ENCODE results near the gene BUD31.
A peak's percentile ranks its signal among the peaks of the same experiment; 100 is the strongest.
"Not testable (repeated sequence)": the region's sequence is repeated elsewhere in the genome, so short reads cannot be mapped to it uniquely, and the experiment has no call there.

BUD31 gene

DNA sequence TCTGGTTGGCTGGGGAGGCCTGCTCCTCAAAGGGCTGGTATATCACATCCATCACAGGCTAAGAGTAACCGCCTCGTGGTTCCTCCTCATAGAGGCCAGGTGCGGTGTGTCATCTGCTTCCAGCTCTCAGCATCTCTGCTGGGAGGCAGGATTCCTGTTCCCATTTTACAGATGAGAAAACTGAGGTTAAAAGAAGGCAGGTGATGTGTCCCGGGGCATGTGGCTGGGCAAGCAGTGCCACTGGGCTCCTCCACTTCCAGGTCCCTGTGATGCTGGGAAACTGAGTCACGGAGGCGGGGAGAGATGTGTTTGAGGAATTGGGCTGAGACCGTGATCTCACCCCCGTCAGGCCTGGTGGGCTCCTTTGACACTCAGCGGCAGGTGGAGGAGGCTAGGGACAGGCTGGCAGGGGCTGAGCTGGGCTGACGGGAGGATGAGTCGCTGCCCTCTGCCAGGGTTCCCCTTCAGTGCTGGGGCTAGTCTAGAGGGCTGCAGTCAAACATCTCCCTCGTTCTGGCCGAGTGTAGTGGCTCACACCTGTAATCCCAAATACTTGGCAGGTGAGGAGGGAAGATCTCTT is 24.9 kb upstream of the BUD31 start:
- Histone ChIP-seq H3K4me3 (ENCODE audit: low read length) (no peak overlapping the region), H3K9ac (ENCODE audit: low read depth, low read length) (no peak overlapping the region), H3K4me1 (ENCODE audit: control insufficient read depth, insufficient read depth, low read length) (peaks cover 27% of the 10 kb centered on the region)

DNA sequence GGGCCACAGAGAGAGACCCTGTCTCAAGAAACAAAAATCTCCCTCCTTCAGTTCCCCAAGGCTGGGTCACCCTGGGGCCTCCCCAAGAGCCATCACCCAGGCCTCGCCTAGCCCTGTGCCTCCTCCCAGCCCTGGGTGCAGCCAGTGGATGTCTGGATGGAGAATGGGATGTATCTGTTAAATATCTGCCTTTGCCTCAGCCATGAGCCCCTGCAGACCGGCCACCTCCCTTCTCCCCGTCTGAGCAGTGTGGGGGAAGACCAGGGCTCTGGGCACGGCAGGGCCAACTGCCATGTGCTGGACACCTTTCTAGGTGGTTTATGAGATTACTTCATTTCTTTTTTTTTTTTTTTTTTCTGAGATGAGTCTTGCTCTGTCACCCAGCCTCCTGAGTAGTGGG is 24.2 kb upstream of the BUD31 start:
- no peaks in the 10 kb centered on the region for H3K9me3 ChIP-seq (replicated peaks; ENCODE audit: low read length)
- H3K4me1 ChIP-seq (ENCODE audit: control insufficient read depth, insufficient read depth, low read length), result peaks cover 21% of the 10 kb centered on the region
- H3K27me3 ChIP-seq (ENCODE audit: control insufficient read depth, insufficient read depth, low read length), result no peaks in the 10 kb centered on the region
- no peak overlapping the region for H3K9ac ChIP-seq (ENCODE audit: low read depth, low read length)
- no peak overlapping the region for H3K4me3 ChIP-seq (ENCODE audit: low read length)
- H3K36me3 ChIP-seq (ENCODE audit: insufficient read depth, low read length), result peaks cover 46% of the 10 kb centered on the region
- no peak overlapping the region for H3K4me2 ChIP-seq (ENCODE audit: low read length)

More for the DNA sequence above, 24.9 kb upstream of the BUD31 start:
- H3K27me3 ChIP-seq (ENCODE audit: control insufficient read depth, insufficient read depth, low read length), result no peaks in the 10 kb centered on the region
- H3K4me2 ChIP-seq (ENCODE audit: low read length), result no peak overlapping the region
- peaks cover 41% of the 10 kb centered on the region for H3K36me3 ChIP-seq (ENCODE audit: insufficient read depth, low read length)
- no peaks in the 10 kb centered on the region for H3K9me3 ChIP-seq (replicated peaks; ENCODE audit: low read length)

DNA sequence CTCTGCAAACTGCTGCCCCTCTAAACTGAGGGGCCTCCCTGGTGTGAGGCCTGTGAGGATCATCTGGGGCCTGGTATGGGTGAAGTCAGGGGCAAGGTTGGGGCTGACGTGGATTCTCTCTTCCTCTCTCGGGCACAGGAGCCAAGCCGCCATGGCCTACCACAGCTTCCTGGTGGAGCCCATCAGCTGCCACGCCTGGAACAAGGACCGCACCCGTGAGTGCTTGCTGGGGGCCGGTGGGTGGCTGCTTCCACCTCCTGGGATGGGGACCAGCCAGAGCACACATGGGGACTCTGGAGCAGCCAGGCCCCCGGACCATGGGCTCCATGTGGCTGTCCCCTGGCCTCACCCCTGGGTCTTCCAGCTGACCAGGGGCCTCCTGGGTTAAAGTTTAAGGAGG is 23.2 kb upstream of the BUD31 start:
- peaks cover 10% of the 10 kb centered on the region for H3K4me1 ChIP-seq (ENCODE audit: control insufficient read depth, insufficient read depth, low read length)
- H3K4me2 ChIP-seq (ENCODE audit: low read length), result no peak overlapping the region
- no peak overlapping the region for H3K9ac ChIP-seq (ENCODE audit: low read depth, low read length)
- H3K4me3 ChIP-seq (ENCODE audit: low read length), result no peak overlapping the region
- peaks cover 57% of the 10 kb centered on the region for H3K36me3 ChIP-seq (ENCODE audit: insufficient read depth, low read length)
- H3K9me3 ChIP-seq (replicated peaks; ENCODE audit: low read length), result no peaks in the 10 kb centered on the region
- no peaks in the 10 kb centered on the region for H3K27me3 ChIP-seq (ENCODE audit: control insufficient read depth, insufficient read depth, low read length)

DNA sequence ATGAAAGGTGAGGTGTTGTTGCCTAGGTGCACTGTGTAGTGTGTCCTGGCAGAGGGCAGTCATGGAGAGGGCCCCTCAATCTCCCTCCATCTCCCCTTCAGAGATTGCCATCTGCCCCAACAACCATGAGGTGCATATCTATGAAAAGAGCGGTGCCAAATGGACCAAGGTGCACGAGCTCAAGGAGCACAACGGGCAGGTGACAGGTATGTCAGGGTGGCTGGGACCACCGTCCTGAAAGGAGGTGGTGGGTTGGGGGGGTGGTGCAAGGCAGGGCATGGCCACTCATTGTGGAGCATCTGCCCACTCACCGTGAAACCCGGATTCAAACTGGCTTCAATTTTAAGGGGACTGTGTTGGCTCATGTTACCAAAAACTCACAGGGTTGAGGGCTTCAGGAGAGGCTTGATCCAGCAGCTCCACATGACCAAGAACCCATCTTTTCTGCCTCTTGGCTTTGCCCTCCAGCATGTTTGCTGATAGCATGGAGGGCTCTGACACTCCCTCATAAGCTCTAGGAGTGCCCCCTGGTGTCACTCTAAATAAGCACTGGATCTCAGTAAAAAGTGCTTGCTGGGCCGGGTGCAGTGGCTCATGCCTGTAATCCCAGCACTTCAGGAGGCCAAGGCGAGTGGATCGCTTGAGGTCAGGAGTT is 22.1 kb upstream of the BUD31 start:
- H3K4me3 ChIP-seq (ENCODE audit: low read length), result no peak overlapping the region
- no peak overlapping the region for H3K9ac ChIP-seq (ENCODE audit: low read depth, low read length)
- no peaks in the 10 kb centered on the region for H3K27me3 ChIP-seq (ENCODE audit: control insufficient read depth, insufficient read depth, low read length)
- peaks cover 57% of the 10 kb centered on the region for H3K36me3 ChIP-seq (ENCODE audit: insufficient read depth, low read length)
- H3K9me3 ChIP-seq (replicated peaks; ENCODE audit: low read length), result no peaks in the 10 kb centered on the region
- no peaks in the 10 kb centered on the region for H3K4me1 ChIP-seq (ENCODE audit: control insufficient read depth, insufficient read depth, low read length)
- no peak overlapping the region for H3K4me2 ChIP-seq (ENCODE audit: low read length)

DNA sequence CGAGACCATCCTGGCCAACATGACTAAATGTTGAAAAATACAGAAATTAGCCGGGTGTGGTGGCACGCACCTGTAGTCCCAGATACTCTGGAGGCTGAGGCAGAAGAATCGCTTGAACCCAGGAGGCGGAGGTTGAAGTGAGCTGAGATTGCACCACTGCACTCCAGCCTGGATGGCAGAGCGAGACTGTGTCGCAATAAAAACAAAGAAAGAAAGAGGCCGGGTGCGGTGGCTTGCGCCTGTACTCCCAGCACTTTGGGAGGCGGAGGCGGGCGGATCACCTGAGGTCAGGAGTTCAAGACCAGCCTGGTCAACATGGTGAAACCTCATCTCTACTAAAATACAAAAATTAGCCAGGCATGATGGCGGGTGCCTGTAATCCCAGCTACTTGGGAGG is 21.5 kb upstream of the BUD31 start:
- H3K4me1 ChIP-seq (ENCODE audit: control insufficient read depth, insufficient read depth, low read length); H3K4me2 ChIP-seq (ENCODE audit: low read length); H3K9ac ChIP-seq (ENCODE audit: low read depth, low read length); H3K27me3 ChIP-seq (ENCODE audit: control insufficient read depth, insufficient read depth, low read length); H3K9me3 ChIP-seq (replicated peaks; ENCODE audit: low read length); H3K4me3 ChIP-seq (ENCODE audit: low read length): not testable (repeated sequence)
- peaks cover 60% of the 10 kb centered on the region for H3K36me3 ChIP-seq (ENCODE audit: insufficient read depth, low read length)

DNA sequence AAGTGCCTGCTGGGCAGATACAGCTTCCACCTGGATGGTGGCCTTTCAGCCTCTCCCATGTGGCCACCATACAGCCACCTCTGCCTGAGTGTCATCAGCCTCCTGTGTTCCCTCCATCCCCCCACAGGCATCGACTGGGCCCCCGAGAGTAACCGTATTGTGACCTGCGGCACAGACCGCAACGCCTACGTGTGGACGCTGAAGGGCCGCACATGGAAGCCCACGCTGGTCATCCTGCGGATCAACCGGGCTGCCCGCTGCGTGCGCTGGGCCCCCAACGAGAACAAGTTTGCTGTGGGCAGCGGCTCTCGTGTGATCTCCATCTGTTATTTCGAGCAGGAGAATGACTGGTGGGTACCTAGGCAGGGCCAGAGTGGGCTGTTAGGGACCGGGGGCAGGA is 20.9 kb upstream of the BUD31 start:
- Histone ChIP-seq H3K4me3 (ENCODE audit: low read length) (no peak overlapping the region), H3K9ac (ENCODE audit: low read depth, low read length) (no peak overlapping the region), H3K27me3 (ENCODE audit: control insufficient read depth, insufficient read depth, low read length) (no peaks in the 10 kb centered on the region), H3K9me3 (replicated peaks; ENCODE audit: low read length) (no peaks in the 10 kb centered on the region), H3K4me2 (ENCODE audit: low read length) (no peak overlapping the region), H3K4me1 (ENCODE audit: control insufficient read depth, insufficient read depth, low read length) (peaks cover 9% of the 10 kb centered on the region), H3K36me3 (ENCODE audit: insufficient read depth, low read length) (peaks cover 67% of the 10 kb centered on the region)

DNA sequence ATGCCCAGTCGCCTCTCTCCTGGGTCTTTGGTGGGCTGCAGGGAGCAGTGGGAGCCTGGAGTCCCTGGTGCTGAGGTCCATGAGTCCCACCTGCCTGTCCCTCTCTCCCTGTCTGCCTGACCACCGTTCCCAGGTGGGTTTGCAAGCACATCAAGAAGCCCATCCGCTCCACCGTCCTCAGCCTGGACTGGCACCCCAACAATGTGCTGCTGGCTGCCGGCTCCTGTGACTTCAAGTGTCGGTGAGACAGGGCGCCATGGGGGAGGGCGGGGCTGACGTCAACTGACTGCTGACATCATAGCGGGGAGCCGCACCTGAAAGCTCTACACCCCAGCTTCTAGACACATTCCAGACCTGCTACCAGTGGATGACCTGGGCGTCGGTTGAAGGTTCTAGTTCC is 19.0 kb upstream of the BUD31 start:
- H3K27me3 ChIP-seq (ENCODE audit: control insufficient read depth, insufficient read depth, low read length), result no peaks in the 10 kb centered on the region
- H3K9ac ChIP-seq (ENCODE audit: low read depth, low read length), result no peak overlapping the region
- no peak overlapping the region for H3K4me3 ChIP-seq (ENCODE audit: low read length)
- no peaks in the 10 kb centered on the region for H3K9me3 ChIP-seq (replicated peaks; ENCODE audit: low read length)
- H3K4me1 ChIP-seq (ENCODE audit: control insufficient read depth, insufficient read depth, low read length), result peaks cover 13% of the 10 kb centered on the region
- H3K36me3 ChIP-seq (ENCODE audit: insufficient read depth, low read length), result peaks cover 78% of the 10 kb centered on the region
- no peak overlapping the region for H3K4me2 ChIP-seq (ENCODE audit: low read length)

DNA sequence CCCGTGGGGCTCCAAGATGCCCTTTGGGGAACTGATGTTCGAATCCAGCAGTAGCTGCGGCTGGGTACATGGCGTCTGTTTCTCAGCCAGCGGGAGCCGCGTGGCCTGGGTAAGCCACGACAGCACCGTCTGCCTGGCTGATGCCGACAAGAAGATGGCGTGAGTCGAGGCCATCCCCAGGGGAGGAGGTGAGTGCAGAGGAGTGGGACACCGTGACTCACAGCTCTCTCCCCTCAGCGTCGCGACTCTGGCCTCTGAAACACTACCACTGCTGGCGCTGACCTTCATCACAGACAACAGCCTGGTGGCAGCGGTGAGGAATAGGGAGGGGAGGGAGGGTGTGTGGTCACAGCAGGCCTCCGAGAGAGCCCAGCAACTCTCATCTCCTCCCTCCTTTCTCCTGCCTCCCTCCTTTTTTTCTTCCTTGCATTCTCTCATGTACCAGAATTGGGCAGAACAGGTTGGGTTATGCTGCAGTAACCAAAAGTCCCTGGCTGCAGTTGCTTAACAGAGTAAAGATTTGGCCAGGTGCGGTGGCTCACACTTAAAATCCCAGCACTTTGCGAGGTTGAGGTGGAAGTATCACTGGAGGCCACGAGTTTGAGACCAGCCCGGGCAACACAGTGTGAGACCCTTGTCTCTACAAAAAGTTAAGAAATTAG is 17.7 kb upstream of the BUD31 start:
- Histone ChIP-seq H3K36me3 (ENCODE audit: insufficient read depth, low read length) (peaks cover 90% of the 10 kb centered on the region), H3K4me1 (ENCODE audit: control insufficient read depth, insufficient read depth, low read length) (peaks cover 13% of the 10 kb centered on the region), H3K27me3 (ENCODE audit: control insufficient read depth, insufficient read depth, low read length) (no peaks in the 10 kb centered on the region), H3K4me2 (ENCODE audit: low read length) (no peak overlapping the region), H3K4me3 (ENCODE audit: low read length) (no peak overlapping the region), H3K9ac (ENCODE audit: low read depth, low read length) (no peak overlapping the region), H3K9me3 (replicated peaks; ENCODE audit: low read length) (no peaks in the 10 kb centered on the region)

DNA sequence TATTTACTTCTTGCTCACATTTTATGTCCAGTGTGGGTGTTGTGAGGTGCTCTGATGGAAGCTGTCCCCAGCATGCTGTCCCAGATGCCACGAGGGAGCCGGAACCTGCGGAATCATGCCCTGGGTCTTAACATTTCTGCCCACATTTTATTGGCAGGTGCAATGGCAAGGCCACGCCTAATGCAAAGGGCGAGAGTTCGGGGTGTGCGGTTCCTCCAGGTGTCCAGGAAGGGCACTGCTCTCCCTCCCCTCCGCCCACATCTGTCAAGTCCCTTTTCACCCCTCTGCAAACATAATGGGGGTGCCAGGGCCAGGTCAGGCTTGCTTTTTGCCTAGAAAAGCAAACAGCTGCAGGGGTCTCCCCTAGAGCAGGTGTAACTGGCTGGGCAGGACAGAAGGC is 16.7 kb upstream of the BUD31 start:
- Histone ChIP-seq H3K27me3 (ENCODE audit: control insufficient read depth, insufficient read depth, low read length) (no peaks in the 10 kb centered on the region), H3K9ac (ENCODE audit: low read depth, low read length) (no peak overlapping the region), H3K4me2 (ENCODE audit: low read length) (no peak overlapping the region), H3K4me3 (ENCODE audit: low read length) (no peak overlapping the region), H3K4me1 (ENCODE audit: control insufficient read depth, insufficient read depth, low read length) (peaks cover 13% of the 10 kb centered on the region), H3K9me3 (replicated peaks; ENCODE audit: low read length) (no peaks in the 10 kb centered on the region), H3K36me3 (ENCODE audit: insufficient read depth, low read length) (peaks cover 88% of the 10 kb centered on the region)

DNA sequence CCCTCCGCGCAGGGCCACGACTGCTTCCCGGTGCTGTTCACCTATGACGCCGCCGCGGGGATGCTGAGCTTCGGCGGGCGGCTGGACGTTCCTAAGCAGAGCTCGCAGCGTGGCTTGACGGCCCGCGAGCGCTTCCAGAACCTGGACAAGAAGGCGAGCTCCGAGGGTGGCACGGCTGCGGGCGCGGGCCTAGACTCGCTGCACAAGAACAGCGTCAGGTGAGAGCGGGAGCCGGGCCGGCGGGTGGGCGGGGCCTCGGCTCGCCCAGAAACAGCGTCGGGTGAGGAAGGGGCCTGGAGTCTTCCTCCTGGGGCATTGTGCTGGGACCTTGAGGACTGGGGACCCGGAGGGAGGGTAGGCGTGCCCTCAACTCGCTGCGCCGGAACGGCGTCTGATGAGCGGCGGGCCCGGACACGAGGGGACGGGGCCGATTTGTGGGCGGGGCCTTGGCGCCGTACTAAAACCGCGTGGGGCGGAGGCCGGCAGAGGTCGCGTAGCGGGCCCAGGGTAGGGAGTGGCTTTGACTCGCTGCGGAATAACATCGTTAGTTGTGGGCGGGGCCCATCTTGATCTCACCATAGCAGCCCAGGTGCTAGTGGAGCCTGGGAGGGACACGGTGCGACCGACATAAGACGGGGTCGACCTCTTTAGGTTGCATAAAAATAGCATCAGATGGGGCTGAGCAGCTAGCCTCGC is 16.0 kb upstream of the BUD31 start:
- Histone ChIP-seq H3K36me3 (ENCODE audit: insufficient read depth, low read length) (peaks cover 90% of the 10 kb centered on the region), H3K9ac (ENCODE audit: low read depth, low read length) (no peak overlapping the region), H3K9me3 (replicated peaks; ENCODE audit: low read length) (no peaks in the 10 kb centered on the region), H3K4me1 (ENCODE audit: control insufficient read depth, insufficient read depth, low read length) (peaks cover 13% of the 10 kb centered on the region), H3K27me3 (ENCODE audit: control insufficient read depth, insufficient read depth, low read length) (no peaks in the 10 kb centered on the region), H3K4me3 (ENCODE audit: low read length) (no peak overlapping the region), H3K4me2 (ENCODE audit: low read length) (peak overlapping the region; percentile 60)

DNA sequence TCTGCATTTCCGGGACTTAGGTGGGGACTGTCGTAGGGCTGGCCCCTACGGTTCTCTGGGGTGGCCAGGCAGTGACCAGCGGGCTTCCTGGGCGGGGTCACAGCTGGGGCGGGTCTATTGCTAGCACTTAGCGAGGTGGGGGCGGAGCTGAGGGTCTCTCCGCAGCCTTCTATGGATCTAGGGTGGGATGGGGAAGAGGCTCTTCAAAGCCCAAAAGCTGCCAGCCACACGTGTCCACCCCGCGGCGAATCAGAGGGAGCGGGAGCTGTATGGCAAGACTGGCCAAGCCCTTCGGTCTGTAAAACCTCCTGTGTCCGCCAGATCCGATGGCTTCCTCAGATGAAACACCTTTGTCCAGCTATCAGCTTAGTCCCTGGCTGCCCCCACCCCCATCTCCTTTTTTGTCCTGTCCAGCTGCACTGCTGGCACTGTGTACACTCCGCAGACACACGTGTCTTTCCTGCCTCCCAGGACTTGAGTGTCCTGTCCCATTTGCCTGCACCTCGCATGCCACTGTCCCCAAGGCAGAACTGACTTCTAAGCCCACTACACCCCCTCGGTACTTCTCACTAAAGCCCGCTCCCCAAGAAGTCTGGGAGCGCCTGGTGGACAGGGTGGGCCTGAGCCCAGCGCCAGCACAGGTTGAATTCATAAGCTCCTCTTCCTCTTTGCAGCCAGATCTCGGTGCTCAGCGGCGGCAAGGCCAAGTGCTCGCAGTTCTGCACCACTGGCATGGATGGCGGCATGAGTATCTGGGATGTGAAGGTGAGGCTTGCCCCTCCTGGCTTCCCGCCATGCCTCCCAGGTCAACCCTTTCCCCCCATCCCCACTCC is 15.2 kb upstream of the BUD31 start:
- Histone ChIP-seq H3K27me3 (ENCODE audit: control insufficient read depth, insufficient read depth, low read length) (no peaks in the 10 kb centered on the region), H3K4me1 (ENCODE audit: control insufficient read depth, insufficient read depth, low read length) (peaks cover 13% of the 10 kb centered on the region), H3K9ac (ENCODE audit: low read depth, low read length) (no peak overlapping the region), H3K4me2 (ENCODE audit: low read length) (peak overlapping the region; percentile 60), H3K9me3 (replicated peaks; ENCODE audit: low read length) (no peaks in the 10 kb centered on the region), H3K36me3 (ENCODE audit: insufficient read depth, low read length) (peaks cover 91% of the 10 kb centered on the region), H3K4me3 (ENCODE audit: low read length) (no peak overlapping the region)

Measured in skeletal muscle satellite cell (primary cell).